Liver (tissue), 9 donors: ENCODE data around the gene MGAT3. TPM values are rescaled to one million over a fixed set of nuclear protein-coding genes. Genes with fewer than 3 reads are reported as not detected.

Source experiments
- DNase-seq: peaks from one replicate; pipeline ENCODE4 v3.0.0-alpha.2; 2017; ENCODE audit warnings: low spot score
- H3K27ac ChIP-seq, 2 donors: one replicate each; pipeline ENCODE4 v1.7.0; 2013; ENCODE audit warnings: inconsistent platforms in 2 of 2, low read length in 2 of 2, control low read depth in 1 of 2, low read depth in 1 of 2, mild to moderate bottlenecking in 1 of 2
- H3K27me3 ChIP-seq, 4 donors: one replicate each; pipeline versions ENCODE4 v1.6.1 to v1.7.0; 2013; ENCODE audit warnings: low read length in 3 of 4, inconsistent platforms in 1 of 4, mild to moderate bottlenecking in 1 of 4, moderate library complexity in 1 of 4; ENCODE audit not compliant: control insufficient read depth in 4 of 4, insufficient read depth in 4 of 4
- H3K36me3 ChIP-seq, 4 donors: one replicate each; pipeline versions ENCODE4 v1.6.1 to v1.7.0; 2013; ENCODE audit warnings: low read length in 3 of 4, mild to moderate bottlenecking in 3 of 4, low read depth in 1 of 4, moderate library complexity in 1 of 4; ENCODE audit not compliant: control insufficient read depth in 4 of 4, insufficient read depth in 3 of 4
- H3K4me1 ChIP-seq, 4 donors: one replicate each; pipeline versions ENCODE4 v1.6.1 to v1.7.0; 2013; ENCODE audit warnings: low read length in 3 of 4, mild to moderate bottlenecking in 3 of 4, moderate library complexity in 1 of 4; ENCODE audit not compliant: control insufficient read depth in 4 of 4, insufficient read depth in 4 of 4
- H3K4me3 ChIP-seq, 3 donors: one replicate each; pipeline versions ENCODE4 v1.6.1 to v1.7.0; 2013; ENCODE audit warnings: low read length in 3 of 3, control low read depth in 1 of 3, low read depth in 1 of 3, mild to moderate bottlenecking in 1 of 3
- H3K9ac ChIP-seq, 2 donors: one replicate each; pipeline ENCODE4 v1.7.0; 2013; ENCODE audit warnings: low read length in 2 of 2, mild to moderate bottlenecking in 2 of 2, moderate library complexity in 2 of 2, control low read depth in 1 of 2, low read depth in 1 of 2
- H3K9me3 ChIP-seq, 4 donors: one replicate each; pipeline versions ENCODE4 v1.6.1 to v1.7.0; 2013; ENCODE audit warnings: low read length in 3 of 4; ENCODE audit not compliant: control insufficient read depth in 4 of 4
- ATF3 ChIP-seq: IDR thresholded peaks from 2 replicates; pipeline ENCODE4 v1.6.1; 2016; ENCODE audit warnings: antibody characterized with exemption
- EGR1 ChIP-seq, 2 donors: IDR thresholded peaks; 2 replicates each; pipeline ENCODE4 v1.6.1; 2016 to 2018; ENCODE audit warnings: antibody characterized with exemption in 2 of 2, low read depth in 2 of 2
- FOXA1 ChIP-seq: IDR thresholded peaks from 2 replicates; pipeline ENCODE4 v1.6.1; 2016; ENCODE audit warnings: antibody characterized with exemption
- FOXA2 ChIP-seq: IDR thresholded peaks from 2 replicates; pipeline ENCODE4 v1.6.1; 2016; ENCODE audit warnings: antibody characterized with exemption
- GABPA ChIP-seq, 2 donors: IDR thresholded peaks in 1 of 2; conservative IDR thresholded peaks in 1 of 2; 2 replicates each; pipeline ENCODE4 v1.6.1; 2016; ENCODE audit warnings: antibody characterized with exemption in 2 of 2, mild to moderate bottlenecking in 1 of 2, moderate library complexity in 1 of 2
- HNF4A ChIP-seq, 2 donors: conservative IDR thresholded peaks; 2 replicates each; pipeline ENCODE4 v1.6.1; 2016; ENCODE audit warnings: antibody characterized with exemption in 2 of 2, mild to moderate bottlenecking in 2 of 2
- JUND ChIP-seq, 2 donors: IDR thresholded peaks; 2 replicates each; pipeline ENCODE4 v1.6.1; 2016; ENCODE audit warnings: antibody characterized with exemption in 2 of 2
- MAX ChIP-seq: IDR thresholded peaks from 2 replicates; pipeline ENCODE4 v1.6.1; 2016; ENCODE audit warnings: antibody characterized with exemption
- NR2F2 ChIP-seq: IDR thresholded peaks from 2 replicates; pipeline ENCODE4 v1.6.1; 2016; ENCODE audit warnings: antibody characterized with exemption
- RAD21 ChIP-seq, 2 donors: IDR thresholded peaks; 2 replicates each; pipeline ENCODE4 v1.6.1; 2016; ENCODE audit warnings: antibody characterized with exemption in 2 of 2, mild to moderate bottlenecking in 2 of 2
- REST ChIP-seq: IDR thresholded peaks from 2 replicates; pipeline ENCODE4 v1.6.1; 2016; ENCODE audit warnings: antibody characterized with exemption, mild to moderate bottlenecking
- RXRA ChIP-seq, 2 donors: IDR thresholded peaks; 2 replicates each; pipeline ENCODE4 v1.6.1; 2017 to 2018; ENCODE audit warnings: antibody characterized with exemption in 2 of 2, mild to moderate bottlenecking in 1 of 2
- SP1 ChIP-seq: IDR thresholded peaks from 2 replicates; pipeline ENCODE4 v1.6.1; 2018; ENCODE audit warnings: antibody characterized with exemption, mild to moderate bottlenecking
- TAF1 ChIP-seq: conservative IDR thresholded peaks from 2 replicates; pipeline ENCODE4 v1.6.1; 2016; ENCODE audit warnings: antibody characterized with exemption, mild to moderate bottlenecking
- YY1 ChIP-seq: IDR thresholded peaks from 2 replicates; pipeline ENCODE4 v1.6.1; 2016; ENCODE audit warnings: antibody characterized with exemption, mild to moderate bottlenecking
- WGBS: extraction: QIAGEN DNeasy Blood & Tissue Kit; methylation state at CpG from one replicate; pipeline ENCODE4 v1.1.7; 2013; 5-methylcytosine and 5-hydroxymethylcytosine counted together
- polyA plus RNA-seq, 2 donors: library from polyadenylated mRNA; stranded (reverse) in 1 of 2; unstranded in 1 of 2; fragments of 200-250 nt in 1 of 2; fragments of >200 nt in 1 of 2; fragmentation: Nextera tagmentation in 1 of 2; extraction: Ambion mirVana in 1 of 2; gene quantifications; one replicate each; pipeline versions ENCODE4 v1.2.1 to v1.2.3, GENCODE V29; 2013 to 2015
- total RNA-seq, 2 donors: library from RNA; depleted of rRNA; stranded (reverse); fragments of >200 nt; gene quantifications; one replicate each; pipeline ENCODE4 v1.2.3, GENCODE V29; 2014
- TF ChIP-seq, protein P1 (sequence below): fragments of 150-350 bp; IDR thresholded peaks from 2 replicates; pipeline ENCODE4 v1.5.1; 2017; ENCODE audit warnings: improper control_type of control experiment, low read depth, low read length; ENCODE audit not compliant: missing input control
- TF ChIP-seq, protein P2 (sequence below): IDR thresholded peaks from 2 replicates; pipeline ENCODE4 v1.6.1; 2016; ENCODE audit warnings: antibody characterized with exemption
- donor health status: healthy.
- donor health status: healthy.
- donor health status: healthy.
- donor health status: healthy.
- donor health status: healthy.

MGAT3 gene
- total and polyA plus RNA-seq, 4 donors: 0.03 to 7.6 (median 0.10) TPM

DNA sequence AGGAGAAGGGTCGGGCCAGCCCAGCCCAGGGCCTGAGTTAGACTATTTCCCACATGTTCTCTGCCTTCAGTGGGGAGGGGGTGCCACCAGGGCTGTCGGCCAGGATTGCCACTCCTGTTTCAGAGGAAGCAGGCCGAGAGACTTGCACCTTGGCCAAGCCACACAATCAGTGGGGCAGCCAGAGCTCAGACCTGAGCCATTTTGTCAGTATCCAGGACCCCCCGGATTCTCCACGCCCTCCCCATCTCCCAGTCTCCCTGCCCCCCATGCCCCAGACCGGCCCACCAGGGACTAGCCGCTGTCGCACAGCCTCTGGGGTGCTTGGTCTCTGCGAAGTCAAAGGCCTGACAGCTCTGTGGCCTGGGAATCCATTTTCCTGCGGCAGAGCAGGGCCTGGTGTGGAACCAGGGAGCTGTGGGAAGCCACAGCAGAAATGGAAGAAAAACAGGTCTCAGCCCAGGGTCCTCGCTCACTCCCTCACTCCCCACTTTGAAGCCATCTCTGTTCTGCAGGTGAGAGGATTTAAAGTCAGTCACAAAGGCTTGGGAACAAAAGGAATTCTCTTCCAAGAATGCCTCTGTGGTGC, 25.5 kb upstream of the MGAT3 start (continued):
- TF ChIP-seq NR2F2: no peak
- no peak for TF ChIP-seq FOXA1
- TF ChIP-seq, protein P1, sequence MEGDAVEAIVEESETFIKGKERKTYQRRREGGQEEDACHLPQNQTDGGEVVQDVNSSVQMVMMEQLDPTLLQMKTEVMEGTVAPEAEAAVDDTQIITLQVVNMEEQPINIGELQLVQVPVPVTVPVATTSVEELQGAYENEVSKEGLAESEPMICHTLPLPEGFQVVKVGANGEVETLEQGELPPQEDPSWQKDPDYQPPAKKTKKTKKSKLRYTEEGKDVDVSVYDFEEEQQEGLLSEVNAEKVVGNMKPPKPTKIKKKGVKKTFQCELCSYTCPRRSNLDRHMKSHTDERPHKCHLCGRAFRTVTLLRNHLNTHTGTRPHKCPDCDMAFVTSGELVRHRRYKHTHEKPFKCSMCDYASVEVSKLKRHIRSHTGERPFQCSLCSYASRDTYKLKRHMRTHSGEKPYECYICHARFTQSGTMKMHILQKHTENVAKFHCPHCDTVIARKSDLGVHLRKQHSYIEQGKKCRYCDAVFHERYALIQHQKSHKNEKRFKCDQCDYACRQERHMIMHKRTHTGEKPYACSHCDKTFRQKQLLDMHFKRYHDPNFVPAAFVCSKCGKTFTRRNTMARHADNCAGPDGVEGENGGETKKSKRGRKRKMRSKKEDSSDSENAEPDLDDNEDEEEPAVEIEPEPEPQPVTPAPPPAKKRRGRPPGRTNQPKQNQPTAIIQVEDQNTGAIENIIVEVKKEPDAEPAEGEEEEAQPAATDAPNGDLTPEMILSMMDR: no peak
- no peak for TF ChIP-seq EGR1 (IDR thresholded peaks at IDR 0.05; ENCODE audit: low read depth in 2 of 2)
- TF ChIP-seq ATF3: no peak
- TF ChIP-seq GABPA (IDR thresholded peaks at IDR 0.05 in 1 of 2, conservative IDR thresholded peaks at IDR 0.05 in 1 of 2): no peak

DNA sequence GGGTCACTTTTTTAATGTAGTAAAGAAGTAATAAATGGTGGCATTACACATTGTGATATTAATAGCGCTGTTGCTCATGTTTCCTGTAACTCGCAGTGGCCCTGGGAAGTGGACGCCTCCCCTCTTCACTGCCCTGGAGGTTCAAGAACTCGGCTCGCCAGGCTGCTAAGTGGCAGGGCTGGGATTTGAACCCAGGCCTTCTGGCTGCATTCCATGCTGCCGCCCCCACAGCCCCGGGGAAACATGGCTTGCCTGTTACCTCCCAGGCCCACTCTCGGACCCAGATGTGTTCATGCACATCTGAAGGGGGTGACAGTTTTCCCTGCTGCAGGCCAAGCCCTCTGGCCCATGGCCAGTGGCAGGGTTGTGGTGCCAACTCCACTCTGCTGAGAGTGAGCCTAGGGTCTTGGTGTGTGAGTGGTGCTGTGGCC, 25.0 kb upstream of the MGAT3 start:
- no peaks in the 10 kb centered on the region for H3K9me3 ChIP-seq
- H3K36me3 ChIP-seq: peaks cover 22 to 45% (median 27%) of the 10 kb centered on the region in 4 donors
- WGBS: 75% methylated on average over 8 of the region's 8 CpGs
- H3K4me3 ChIP-seq: no peak overlapping the region
- DNase-seq: no peak
- no peaks in the 10 kb centered on the region for H3K27me3 ChIP-seq
- peak overlapping the region; percentile 42 to 44 for H3K27ac ChIP-seq
- TF ChIP-seq EGR1 (IDR thresholded peaks at IDR 0.05; ENCODE audit: low read depth in 2 of 2) (no peak), SP1 (no peak), TAF1 (no peak), RAD21 (IDR thresholded peaks at IDR 0.05) (no peak), RXRA (IDR thresholded peaks at IDR 0.05) (no peak)
- H3K9ac ChIP-seq: no peak overlapping the region
- no peaks in the 10 kb centered on the region for H3K4me1 ChIP-seq

DNA sequence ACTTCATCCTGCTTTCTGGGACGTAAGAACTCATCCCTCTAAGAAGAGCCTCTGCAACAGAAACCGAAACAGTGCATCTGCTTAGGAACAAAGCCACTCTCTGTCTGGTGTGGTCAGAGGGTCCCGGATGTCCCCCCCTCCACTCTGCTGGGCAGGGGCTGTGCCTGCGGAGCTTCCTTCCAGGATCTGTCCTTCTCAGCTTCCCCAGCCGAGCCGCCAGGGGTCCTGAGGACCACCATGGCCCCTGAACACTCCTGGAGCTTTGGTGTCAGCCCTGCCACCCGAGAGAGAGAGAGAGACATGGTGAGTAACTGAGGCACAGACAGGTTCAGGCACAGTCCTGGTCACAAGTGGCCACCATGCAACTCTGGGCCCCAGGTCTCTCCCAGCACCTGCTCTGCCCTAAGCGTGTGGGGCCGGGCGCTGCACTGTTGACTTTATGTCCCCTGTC, 24.4 kb upstream of the MGAT3 start:
- Histone ChIP-seq H3K9ac (no peak overlapping the region), H3K4me1 (peaks cover under 1 to 3% (median 2%) of the 10 kb centered on the region in 4 donors), H3K4me3 (no peak overlapping the region), H3K27ac (peak overlapping the region; percentile 42 to 44), H3K36me3 (peaks cover 17 to 40% (median 23%) of the 10 kb centered on the region in 4 donors), H3K27me3 (no peaks in the 10 kb centered on the region), H3K9me3 (no peaks in the 10 kb centered on the region)
- WGBS: 82% methylated on average over 10 of the region's 10 CpGs
- TF ChIP-seq RXRA (IDR thresholded peaks at IDR 0.05) (no peak), YY1 (no peak), REST (no peak), JUND (IDR thresholded peaks at IDR 0.05) (no peak), MAX (no peak), TAF1 (no peak), ATF3 (no peak), NR2F2 (no peak), FOXA2 (no peak), GABPA (IDR thresholded peaks at IDR 0.05 in 1 of 2, conservative IDR thresholded peaks at IDR 0.05 in 1 of 2) (no peak), HNF4A (conservative IDR thresholded peaks at IDR 0.05) (no peak)
- TF ChIP-seq, protein P2, sequence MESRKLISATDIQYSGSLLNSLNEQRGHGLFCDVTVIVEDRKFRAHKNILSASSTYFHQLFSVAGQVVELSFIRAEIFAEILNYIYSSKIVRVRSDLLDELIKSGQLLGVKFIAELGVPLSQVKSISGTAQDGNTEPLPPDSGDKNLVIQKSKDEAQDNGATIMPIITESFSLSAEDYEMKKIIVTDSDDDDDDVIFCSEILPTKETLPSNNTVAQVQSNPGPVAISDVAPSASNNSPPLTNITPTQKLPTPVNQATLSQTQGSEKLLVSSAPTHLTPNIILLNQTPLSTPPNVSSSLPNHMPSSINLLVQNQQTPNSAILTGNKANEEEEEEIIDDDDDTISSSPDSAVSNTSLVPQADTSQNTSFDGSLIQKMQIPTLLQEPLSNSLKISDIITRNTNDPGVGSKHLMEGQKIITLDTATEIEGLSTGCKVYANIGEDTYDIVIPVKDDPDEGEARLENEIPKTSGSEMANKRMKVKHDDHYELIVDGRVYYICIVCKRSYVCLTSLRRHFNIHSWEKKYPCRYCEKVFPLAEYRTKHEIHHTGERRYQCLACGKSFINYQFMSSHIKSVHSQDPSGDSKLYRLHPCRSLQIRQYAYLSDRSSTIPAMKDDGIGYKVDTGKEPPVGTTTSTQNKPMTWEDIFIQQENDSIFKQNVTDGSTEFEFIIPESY: no peak
- no peak for DNase-seq
